GM10248 (cell line): Measurements from ENCODE around the gene SLC36A3.
"Not testable (repeated sequence)": the region's sequence is repeated elsewhere in the genome, so short reads cannot be mapped to it uniquely, and the experiment has no call there.

Experiments
- CTCF ChIA-PET: fragments of 300-600 bp; sonication (Branson Sonifier 250); formaldehyde crosslinking; extraction: SDS; loops from one replicate; lab custom pipeline; 2021; ENCODE audit warnings: antibody characterized with exemption; lab: Yijun Ruan, JAX
- POLR2A ChIA-PET: fragments of 350-650 bp; sonication (Branson Sonifier 250); formaldehyde crosslinking; extraction: SDS; loops from one replicate; lab custom pipeline; 2020; ENCODE audit warnings: antibody characterized with exemption; lab: Yijun Ruan, JAX
- DNase-seq: peaks from one replicate; pipeline ENCODE4 v3.0.0; 2012; ENCODE audit errors: extremely low spot score
- CTCF ChIP-seq: IDR thresholded peaks from 2 replicates; pipeline ENCODE4 v1.5.1; 2012; ENCODE audit warnings: mild to moderate bottlenecking, low read depth; ENCODE audit errors: extremely low read depth, missing control alignments, control extremely low read depth

Gene SLC36A3

GRCh38 chr5:151240924-151241635 lies 62.5 kb downstream of the SLC36A3 start:
- no peak for TF ChIP-seq CTCF
- CTCF ChIA-PET, result interaction anchor here (1.1 to 6.3 kb wide), 9 partner anchors 9 to 696 kb away, joined by 3 to 36 read pairs (median 6); partner anchors contain the start of genes CCDC69 and GM2A
- POLR2A ChIA-PET, result interaction anchor here (0.9 to 4.1 kb wide), 2 partner anchors 12 to 27 kb away, joined by 3 to 24 read pairs; partner anchors contain the start of gene GM2A
- no peak for DNase-seq

DNA sequence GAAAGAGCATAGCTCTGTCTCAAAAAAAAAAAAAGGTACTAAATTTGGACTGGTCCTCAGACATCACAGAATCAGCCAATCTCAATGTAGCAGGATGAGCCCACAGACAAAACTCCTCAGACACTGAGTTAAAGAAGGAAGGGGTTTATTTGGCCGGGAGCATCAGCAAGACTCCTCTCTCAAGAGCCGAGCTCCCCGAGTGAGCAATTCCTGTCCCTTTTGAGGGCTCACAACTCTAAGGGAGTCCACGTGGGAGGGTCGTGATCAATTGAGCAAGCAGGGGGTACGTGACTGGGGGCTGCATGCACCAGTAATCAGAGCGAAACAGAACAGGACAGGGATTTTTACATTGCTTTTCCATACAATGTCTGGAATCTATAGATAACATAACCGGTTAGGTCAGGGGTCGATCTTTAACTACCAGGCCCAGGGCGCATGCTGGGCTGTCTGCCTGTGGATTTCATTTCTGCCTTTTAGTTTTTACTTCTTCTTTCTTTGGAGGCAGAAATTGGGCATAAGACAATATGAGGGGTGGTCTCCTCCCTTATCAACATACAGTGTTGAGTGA lies 63.2 kb downstream of the SLC36A3 start:
- ChIA-PET CTCF (interaction anchor here (1.0 to 6.3 kb wide), 5 partner anchors 10 to 27 kb away, joined by 3 to 36 read pairs (median 7); partner anchors contain the start of gene CCDC69), POLR2A (interaction anchor here (4.1 kb wide), 1 partner anchor 12 kb away, joined by 24 read pairs; the partner anchor contains the start of gene GM2A)
- DNase-seq, result not testable (repeated sequence)

DNA sequence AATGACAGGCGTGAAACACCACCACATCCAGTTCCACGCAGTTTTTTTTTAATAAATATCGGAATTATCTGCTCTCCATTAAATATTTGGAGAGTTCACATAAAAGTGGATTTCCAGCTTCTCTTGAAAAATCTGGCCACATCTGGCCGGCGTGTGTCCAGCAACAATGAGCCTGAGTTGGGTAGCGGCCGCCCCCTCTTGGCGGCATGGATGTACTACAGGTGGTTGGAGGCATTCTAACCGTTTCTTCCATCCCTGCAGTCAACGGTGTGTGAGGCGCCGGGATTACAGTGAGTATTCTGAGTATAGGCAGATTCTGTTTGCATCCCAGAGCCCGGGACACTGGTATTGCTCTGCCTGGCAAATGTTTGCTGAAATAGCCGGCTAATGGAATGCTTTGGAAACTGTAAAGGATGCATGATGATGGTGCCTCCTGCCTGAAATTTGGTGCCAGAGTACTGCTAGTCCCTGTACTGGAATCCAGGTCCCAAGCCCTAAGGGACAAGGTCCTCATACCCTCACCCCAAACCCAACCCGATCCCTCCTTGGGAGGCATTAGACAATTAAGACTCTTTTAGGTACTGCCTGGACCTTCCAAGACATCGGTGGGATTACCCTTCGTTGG lies 64.2 kb downstream of the SLC36A3 start:
- peak; percentile 73 for DNase-seq
- POLR2A ChIA-PET, result interaction anchor here (1.5 to 4.1 kb wide), 2 partner anchors 13 kb away, joined by 8 to 24 read pairs; partner anchors contain the start of gene GM2A
- no peak for TF ChIP-seq CTCF
- CTCF ChIA-PET, result interaction anchor here (1.0 to 6.3 kb wide), 9 partner anchors 8 to 173 kb away, joined by 3 to 54 read pairs (median 8); partner anchors contain the start of genes CCDC69 and GM2A

DNA sequence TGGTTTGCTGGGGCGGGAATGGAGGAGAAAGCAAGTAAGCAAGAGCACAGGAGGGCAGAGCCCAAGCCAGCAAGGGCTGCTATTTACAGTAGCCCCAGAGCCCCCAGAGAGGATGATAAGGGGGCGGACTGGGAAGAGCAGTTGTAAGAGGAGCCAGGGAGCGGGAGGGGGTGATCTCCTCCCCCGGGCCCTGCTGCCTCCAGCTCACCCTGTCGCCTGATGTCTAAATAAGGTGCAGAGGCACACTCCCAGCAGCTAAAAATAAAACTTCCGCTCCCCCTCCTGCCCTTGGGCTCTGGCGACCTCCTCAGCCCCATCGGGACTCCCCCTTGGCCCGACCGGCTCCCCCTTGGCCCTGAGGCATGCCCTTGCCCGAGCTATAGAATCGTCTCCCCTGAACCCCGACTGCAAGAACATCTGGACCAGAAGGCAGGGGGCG lies 65.2 kb downstream of the SLC36A3 start:
- CTCF ChIA-PET, result interaction anchor here (0.9 to 6.3 kb wide), 10 partner anchors 8 to 172 kb away, joined by 3 to 54 read pairs (median 8); partner anchors contain the start of genes CCDC69 and GM2A
- POLR2A ChIA-PET, result interaction anchor here (0.6 to 1.5 kb wide), 3 partner anchors 14 to 24 kb away, joined by 3 to 8 read pairs (median 3); partner anchors contain the start of gene GM2A
- no peak for TF ChIP-seq CTCF
- DNase-seq, result peak; percentile 73

DNA sequence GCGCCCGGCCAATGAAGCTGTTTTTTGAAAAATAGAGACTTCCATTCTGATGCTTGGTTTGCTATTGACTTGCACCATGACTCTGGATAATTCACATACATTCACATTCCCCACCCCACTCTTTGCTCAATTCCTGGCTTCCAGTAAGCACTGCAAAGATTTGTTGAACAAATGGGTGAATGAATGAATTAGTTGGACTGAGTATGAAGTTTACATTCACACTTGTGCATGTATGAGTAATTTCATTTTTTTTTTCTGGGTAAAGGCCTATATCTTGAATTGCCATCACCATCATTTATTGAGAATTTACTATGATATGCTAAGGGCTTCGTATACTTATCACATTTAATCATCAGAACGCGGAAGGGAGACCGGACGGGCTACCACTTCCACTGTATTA lies 65.9 kb downstream of the SLC36A3 start:
- POLR2A ChIA-PET, result interaction anchor here (0.6 to 1.5 kb wide), 3 partner anchors 15 to 24 kb away, joined by 3 to 8 read pairs (median 3); partner anchors contain the start of gene GM2A
- no peak for TF ChIP-seq CTCF
- no peak for DNase-seq
- CTCF ChIA-PET, result interaction anchor here (1.4 to 6.3 kb wide), 8 partner anchors 7 to 112 kb away, joined by 5 to 54 read pairs (median 9); partner anchors contain the start of genes CCDC69 and GM2A

DNA sequence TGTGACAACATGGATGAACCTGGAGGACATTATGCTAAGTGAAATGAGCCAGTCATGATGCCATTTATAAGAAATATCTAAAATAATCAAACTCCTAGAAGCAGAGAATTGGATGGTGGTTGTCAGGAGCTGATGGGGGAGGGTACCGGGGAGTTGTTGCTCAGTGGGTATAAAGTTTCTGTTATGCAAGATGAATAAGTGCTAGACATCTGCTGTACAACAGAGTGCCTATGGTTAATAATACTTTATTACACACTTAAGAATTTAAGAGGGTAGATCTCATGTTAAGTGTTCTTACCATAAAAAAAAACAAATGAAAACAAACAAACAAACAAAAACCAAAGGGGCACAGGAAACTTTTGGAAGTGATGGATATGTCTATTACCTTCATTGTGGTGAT lies 66.7 kb downstream of the SLC36A3 start:
- CTCF ChIA-PET, result interaction anchor here (1.7 to 6.3 kb wide), 5 partner anchors 7 to 111 kb away, joined by 5 to 54 read pairs (median 12); partner anchors contain the start of gene CCDC69
- no peak for TF ChIP-seq CTCF
- DNase-seq, result no peak

DNA sequence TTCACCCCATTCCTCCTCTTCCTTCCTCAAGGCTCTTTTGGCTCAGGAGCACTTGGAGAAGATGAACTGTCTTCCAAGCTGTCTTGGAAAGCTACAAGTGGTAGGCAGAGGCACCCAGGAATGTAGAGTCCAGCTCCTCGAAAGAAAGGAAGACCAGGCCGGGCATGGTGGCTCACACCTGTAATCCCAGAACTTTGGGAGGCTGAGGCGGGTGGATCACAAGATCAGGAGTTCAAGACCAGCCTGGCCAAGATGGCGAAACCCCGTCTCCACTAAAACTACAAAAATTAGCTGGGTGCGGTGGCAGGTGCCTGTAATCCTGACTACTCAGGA lies 68.4 kb downstream of the SLC36A3 start:
- DNase-seq, result not testable (repeated sequence)
- POLR2A ChIA-PET, result interaction anchor here (1.7 to 2.2 kb wide), 3 partner anchors 12 to 23 kb away, joined by 7 to 19 read pairs (median 8); partner anchors contain the start of genes CCDC69 and GM2A
- CTCF ChIA-PET, result interaction anchor here (0.8 to 5.8 kb wide), 10 partner anchors 12 to 120 kb away, joined by 3 to 54 read pairs (median 4); partner anchors contain the start of gene CCDC69

More for the DNA sequence above, 66.7 kb downstream of the SLC36A3 start:
- POLR2A ChIA-PET, result no interaction called here
